NCI-H2107 (cell line): Measurements from ENCODE around the gene PSMB10.

Source experiments
- DNase-seq: peaks from one replicate; lab custom pipeline; 2025; lab: John Stamatoyannopoulos, UW

Gene PSMB10

DNA sequence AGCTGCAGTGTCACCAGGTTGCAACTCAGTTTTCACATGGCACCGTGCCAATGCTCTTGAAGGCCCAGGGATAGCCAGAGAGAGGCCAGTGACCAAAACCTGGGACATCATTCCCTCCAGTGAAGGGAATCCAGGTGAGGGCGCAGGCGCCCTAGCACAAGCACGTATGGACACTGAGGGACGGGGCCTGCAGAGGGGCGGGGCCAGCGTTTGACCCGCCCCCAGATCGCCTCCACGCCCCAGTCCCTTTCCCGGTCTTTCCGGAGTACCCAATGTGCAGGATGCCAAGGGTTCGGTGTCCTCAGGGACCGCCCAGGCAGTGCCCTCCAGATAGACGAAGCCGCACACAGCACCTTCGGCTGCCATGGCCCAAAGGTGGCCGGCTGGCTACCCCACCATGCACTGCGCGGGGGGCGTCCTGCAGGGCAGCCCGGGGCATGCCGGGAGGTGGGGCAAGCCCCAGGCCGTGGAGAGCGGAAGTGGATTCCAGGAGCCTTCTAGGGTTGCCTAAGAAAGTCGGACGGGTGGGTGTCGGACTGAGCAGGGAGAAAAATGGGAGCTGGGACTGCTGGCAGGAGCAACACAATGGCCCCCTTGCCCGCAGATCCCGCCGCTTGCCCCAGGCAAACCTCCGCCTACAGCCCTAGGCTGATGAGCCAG lies 27.1 kb upstream of the PSMB10 start:
- no peak for DNase-seq

- DNase-seq = no peak
These were observed 26.6 kb upstream of the PSMB10 start for GRCh38 chr16:67963292-67963661.

DNA sequence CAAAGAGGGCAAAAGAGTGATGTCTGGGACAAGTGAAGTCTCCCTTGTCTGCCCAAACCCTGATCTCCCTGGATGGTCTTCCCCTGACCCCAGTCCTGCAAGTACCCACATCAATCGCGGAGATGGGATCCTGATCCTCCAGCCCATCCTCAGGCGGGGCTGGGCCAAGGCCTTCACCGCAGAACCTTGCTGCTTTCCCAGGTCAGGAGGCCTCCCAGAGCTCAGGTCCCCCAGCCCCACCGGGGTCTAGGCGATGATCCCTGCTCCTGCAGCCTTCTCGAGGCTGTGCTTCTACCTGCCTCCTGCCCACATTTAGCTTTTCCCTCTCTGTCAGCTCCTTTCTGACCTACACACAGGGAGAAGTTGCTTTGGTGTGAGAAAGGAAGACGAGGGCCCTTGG lies 25.5 kb upstream of the PSMB10 start:
- no peak for DNase-seq

GRCh38 chr16:67961551-67961957 lies 24.9 kb upstream of the PSMB10 start:
- DNase-seq = peak; percentile 86

DNA sequence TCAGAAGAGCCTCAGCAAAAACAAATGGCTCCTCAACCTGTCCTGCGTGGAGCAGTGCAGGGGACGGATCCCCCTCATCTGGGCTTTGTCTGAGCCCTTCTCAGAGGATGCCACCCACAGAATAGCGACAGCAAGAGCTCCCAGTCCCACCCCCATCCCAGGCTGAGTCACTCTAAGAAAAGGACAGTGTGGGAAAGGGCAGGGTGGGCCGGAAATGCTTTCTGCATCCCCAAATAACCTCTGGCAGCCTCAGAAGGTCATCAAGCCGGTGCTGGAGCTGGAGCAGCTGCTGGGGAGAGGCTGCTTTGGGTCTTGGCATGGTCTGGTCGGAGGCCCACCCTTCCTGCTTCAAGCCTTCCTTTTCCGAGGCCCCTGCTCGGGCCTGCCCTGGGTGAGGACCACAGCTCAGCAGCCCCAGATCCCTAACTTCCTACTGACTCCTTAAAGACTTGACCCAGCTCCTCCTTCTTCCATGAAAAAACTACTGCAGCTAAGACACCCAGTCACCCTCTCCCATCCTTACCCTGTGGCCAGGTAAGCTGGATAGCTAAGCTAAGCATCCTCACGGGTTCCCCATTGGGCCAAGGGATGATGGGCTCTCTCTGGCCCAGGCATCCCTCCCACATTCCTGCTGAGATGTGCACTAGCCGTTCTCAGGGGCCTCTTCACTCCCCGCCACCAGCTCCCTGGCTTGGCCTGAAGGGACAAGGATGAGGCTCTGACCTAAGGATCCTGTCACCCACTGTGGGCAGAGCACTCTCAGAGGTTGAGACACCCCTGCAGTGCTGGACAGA lies 23.1 kb upstream of the PSMB10 start:
- DNase-seq = no peak

DNA sequence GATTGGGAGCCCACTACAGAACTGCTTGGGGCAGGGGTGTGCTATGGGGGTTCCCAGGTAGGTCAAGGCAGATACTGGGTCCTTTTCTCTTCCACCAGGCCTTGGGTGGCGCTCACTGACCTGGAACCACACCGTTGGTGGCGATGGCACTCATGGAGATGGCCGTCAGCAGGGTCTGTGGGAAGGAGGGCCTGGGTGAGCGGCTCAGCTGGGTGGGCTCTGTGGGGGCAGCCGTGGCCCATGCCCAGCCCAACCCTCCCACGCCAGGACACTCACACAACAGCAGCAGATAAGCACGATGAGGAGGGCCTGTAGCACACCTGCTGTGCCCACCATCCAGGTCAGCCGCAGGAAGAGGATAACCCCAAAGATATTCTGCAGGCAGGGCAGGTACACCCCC lies 21.0 kb upstream of the PSMB10 start:
- no peak for DNase-seq

DNA sequence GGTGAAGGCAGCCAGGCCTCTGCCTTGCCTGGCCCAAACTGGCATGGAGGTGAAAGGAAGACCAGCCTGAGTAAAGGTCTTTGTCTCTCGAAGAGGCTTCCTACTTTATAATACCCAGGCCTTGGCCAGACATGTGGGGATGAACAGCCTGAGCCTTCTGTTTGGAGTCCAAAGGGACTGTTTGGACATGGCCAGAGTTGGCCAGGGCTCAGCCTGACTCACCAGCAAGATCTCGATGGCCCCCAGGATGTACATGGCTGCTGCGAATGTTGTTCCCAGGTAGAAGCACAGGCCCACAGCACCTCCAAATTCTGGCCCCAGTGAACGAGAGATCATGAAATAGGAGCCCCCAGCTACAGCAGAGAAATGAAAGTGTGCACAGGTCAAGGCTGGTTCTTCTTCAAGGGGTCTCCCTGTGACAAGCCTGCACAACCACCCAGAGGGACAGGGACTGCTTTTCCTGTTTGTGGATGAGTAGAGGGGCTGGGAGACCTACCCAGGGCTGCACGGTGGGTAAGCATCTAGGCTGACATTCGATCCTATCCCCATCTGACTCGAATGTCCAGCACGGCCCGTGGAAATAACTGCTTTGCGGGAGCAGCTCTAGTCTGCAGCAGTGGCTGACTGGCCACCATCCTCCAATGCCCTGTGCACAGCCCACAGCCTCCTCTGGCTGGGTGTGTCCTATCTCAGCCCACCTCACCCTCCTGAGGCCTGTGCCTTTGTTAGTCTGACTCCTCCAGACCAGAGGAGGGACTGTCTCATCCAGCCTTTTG lies 18.0 kb upstream of the PSMB10 start:
- no peak for DNase-seq

DNA sequence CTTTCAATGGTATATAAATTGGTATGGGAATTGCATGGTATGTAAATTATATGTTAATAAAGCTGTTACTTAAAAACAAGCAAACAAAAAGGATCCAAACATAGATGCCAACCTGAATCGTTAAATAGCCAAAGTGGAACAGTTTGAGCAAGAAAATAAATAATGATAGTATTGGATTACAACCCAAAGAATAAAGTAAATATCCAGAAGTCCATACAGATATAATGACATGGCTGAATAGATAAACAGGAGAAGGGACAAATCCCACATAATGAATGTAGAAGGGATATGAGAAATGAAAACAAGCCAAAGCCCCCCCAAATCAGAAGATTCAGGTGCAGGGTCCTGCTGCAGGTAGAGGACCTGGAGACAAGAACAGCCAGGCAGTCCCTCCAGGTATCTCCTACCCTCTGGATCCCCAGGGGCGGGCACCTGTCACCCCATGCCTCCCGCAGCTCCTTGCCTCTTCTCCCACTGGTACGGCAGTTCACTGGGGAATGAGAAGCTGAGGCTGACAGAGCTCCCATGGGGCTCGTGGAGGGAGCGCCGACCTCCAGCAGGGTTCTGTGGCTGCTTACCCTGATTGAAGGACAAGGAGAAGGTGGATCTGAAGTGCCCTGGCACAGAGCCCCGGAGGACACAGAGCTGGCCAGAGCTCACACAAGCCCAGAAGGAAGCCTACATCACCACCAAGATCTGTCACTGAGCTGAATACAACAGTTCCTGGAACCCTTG lies 17.2 kb upstream of the PSMB10 start:
- no peak for DNase-seq

- DNase-seq = no peak
These were observed 14.8 kb upstream of the PSMB10 start for GRCh38 chr16:67951485-67951884.

DNA sequence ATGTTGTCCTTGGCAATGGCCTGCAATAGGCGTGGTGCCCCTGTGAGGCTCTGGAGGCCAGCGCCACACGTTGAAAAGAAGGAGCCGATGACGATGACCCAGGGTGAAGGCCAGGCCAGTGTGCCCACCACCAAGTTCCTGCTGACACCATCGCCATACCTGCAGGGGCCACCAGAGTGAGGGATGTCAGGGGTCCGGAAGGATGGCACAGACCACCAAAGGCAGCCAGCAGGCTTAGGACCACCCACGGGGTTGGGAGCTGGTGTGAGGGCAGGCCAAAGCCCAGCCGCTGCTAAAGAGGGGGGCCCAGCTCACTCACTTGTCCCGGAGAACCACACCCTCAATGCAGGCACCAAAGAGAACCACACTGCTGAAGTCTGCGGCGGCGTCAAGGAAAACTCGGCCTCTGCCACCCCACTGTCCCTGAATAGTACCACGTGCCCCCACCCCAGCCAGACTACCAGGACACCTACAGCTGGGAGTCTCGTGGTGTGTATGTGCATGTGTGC lies 13.7 kb upstream of the PSMB10 start:
- DNase-seq = no peak

GRCh38 chr16:67949645-67950044 lies 13.0 kb upstream of the PSMB10 start:
- DNase-seq = no peak

- DNase-seq = no peak
These were observed 11.4 kb upstream of the PSMB10 start for GRCh38 chr16:67948015-67948414.

DNA sequence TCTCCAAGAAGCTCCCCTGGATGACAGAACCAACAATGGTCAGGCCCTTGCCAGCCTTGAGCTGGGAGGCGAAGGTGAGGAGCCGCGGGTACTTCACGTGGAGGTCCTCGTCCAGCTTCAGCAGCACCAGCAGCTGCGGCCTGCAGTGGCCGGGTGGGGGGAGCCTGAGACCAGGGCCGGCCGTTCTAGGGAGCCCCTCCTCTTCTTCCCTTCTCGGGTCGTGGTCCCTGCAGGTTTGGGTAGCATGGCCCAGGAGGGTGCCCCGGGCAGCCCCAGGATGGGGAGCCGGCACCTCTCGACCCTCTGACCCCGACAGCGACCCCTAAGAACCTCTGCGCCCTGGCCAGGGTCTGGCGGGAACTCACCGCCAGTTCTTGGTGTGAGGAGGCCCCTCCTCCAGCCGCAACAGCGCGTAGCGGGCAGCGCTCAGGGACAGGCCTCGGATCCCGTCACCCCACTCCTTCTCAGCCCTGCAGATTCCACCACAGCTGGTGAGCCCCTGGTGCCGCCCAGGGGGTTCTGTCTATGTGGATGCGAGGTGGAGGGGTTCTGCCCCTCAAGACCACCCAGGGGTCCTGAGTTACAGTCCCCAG lies 10.4 kb upstream of the PSMB10 start:
- no peak for DNase-seq

- DNase-seq = no peak
These were observed 9.5 kb upstream of the PSMB10 start for GRCh38 chr16:67946128-67946569.

DNA sequence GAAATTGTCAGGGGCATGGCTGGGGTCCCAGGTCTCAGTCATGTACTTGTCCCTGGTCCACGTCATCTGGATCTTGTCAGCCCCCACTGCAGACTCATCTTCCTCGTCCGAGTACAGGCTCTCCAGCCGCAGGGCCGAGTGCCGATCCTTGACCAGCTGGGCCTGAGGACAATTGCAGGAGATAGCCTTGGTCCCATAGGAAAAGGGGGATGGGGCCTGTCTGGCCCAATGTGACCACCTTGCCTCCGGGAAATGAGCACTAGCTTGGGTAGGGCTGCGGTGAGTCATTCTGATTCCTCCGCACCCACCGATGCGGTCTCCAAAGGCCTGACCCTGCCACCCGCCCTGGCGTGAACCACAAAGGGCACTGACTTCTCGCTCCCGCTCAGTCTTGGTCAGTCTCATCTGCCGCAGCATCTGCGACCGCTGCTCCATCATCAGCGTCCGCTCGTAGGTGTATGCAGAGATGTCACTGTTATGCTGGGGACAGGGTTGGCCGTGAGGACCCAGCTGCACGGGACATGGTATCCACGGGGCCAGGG lies 8.8 kb upstream of the PSMB10 start:
- no peak for DNase-seq

GRCh38 chr16:67944690-67945391 lies 8.2 kb upstream of the PSMB10 start:
- DNase-seq = no peak

GRCh38 chr16:67943619-67944504 lies 7.2 kb upstream of the PSMB10 start, which contains the start of gene LCAT:
TSS of gene LCAT (minus strand) at chr16:67944120. CDS start at chr16:67944101, 19 bp downstream.
- DNase-seq = no peak

DNA sequence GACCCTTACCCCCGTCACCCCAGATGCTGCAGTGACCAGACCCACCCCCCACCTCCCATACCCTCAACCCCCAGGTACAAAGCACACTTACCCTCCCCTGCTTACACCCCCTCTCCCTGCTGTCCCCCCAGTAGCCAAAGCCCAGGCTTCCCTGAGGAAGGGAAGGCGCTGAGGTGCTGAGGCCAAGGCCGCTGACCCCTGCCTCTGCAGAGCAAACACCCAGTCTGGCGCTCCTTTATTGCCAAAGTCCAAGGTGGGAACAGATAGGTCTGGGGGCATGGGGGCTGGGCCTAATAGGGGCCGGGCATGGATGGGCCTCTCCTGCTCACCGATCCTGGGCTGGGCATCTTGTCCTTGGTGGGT lies 6.6 kb upstream of the PSMB10 start:
- DNase-seq = no peak

GRCh38 chr16:67942510-67943255 lies 6.0 kb upstream of the PSMB10 start:
- DNase-seq = no peak
